ENCODE measurements around the gene KPTN. TPM values are rescaled to one million over a fixed set of nuclear protein-coding genes. Genes with fewer than 3 reads are reported as not detected.

The KPTN gene
- total and polyA plus RNA-seq, 2 donors (not counting 1 experiment from before 2014, with no cell fraction given) = 5.3 to 6.9 TPM

DNA sequence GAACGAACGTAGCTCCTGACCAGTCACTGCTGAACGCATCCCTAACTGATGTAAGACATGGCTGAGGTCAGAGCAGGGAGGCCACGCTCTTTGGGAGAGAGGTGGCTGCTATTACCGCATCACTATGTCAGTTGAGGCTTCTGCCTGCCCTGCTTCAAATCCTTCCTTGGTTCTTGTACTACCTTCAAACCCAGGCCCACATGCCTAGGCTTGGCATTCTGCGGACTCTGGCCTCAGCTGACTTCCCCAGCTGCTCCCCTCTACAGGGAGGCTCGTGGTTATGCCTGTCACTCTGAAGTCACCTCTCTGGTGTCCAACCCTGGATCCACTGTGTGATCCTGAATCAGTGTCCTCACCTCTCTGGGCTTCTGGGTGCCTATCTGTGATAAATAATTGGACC is 49.9 kb downstream of the KPTN start:
- Histone ChIP-seq H3K36me3 (ENCODE audit: control insufficient read depth, insufficient read depth, low read length) (no peaks in the 10 kb centered on the region), H3K4me3 (replicated peaks in 1 of 4; ENCODE audit: control extremely low read depth in 1 of 4, insufficient read depth in 1 of 4, low read depth in 3 of 4, low read length in 4 of 4) (no peak overlapping the region), H3K79me2 (ENCODE audit: control insufficient read depth, insufficient read depth, low read length) (no peaks in the 10 kb centered on the region), H4K20me1 (ENCODE audit: control insufficient read depth, extremely low read depth, insufficient read depth, low read length) (no peaks in the 10 kb centered on the region), H3K9me3 (ENCODE audit: control insufficient read depth, insufficient read depth, low read depth, low read length) (no peaks in the 10 kb centered on the region), H2AFZ (ENCODE audit: low read length) (no peak overlapping the region), H3K27ac (ENCODE audit: insufficient read depth, low read length) (no peak overlapping the region), H3K27me3 (ENCODE audit: control insufficient read depth, insufficient read depth, low read length) (peaks cover 2% of the 10 kb centered on the region), H3K4me1 (ENCODE audit: control insufficient read depth, extremely low read depth, insufficient read depth, low read length) (peaks cover 2% of the 10 kb centered on the region), H3K4me2 (ENCODE audit: extremely low read depth, insufficient read depth, low read length) (no peak overlapping the region), H3K9ac (ENCODE audit: insufficient read depth, low read length) (no peak overlapping the region)
- DNase-seq (ENCODE audit: low read depth in 2 of 2) = no peak
- TF ChIP-seq, protein P1, sequence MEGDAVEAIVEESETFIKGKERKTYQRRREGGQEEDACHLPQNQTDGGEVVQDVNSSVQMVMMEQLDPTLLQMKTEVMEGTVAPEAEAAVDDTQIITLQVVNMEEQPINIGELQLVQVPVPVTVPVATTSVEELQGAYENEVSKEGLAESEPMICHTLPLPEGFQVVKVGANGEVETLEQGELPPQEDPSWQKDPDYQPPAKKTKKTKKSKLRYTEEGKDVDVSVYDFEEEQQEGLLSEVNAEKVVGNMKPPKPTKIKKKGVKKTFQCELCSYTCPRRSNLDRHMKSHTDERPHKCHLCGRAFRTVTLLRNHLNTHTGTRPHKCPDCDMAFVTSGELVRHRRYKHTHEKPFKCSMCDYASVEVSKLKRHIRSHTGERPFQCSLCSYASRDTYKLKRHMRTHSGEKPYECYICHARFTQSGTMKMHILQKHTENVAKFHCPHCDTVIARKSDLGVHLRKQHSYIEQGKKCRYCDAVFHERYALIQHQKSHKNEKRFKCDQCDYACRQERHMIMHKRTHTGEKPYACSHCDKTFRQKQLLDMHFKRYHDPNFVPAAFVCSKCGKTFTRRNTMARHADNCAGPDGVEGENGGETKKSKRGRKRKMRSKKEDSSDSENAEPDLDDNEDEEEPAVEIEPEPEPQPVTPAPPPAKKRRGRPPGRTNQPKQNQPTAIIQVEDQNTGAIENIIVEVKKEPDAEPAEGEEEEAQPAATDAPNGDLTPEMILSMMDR (conservative IDR thresholded peaks at IDR 0.05 in 1 of 2, IDR thresholded peaks at IDR 0.05 in 1 of 2; ENCODE audit: low read depth in 1 of 2, low read length in 2 of 2) = no peak

DNA sequence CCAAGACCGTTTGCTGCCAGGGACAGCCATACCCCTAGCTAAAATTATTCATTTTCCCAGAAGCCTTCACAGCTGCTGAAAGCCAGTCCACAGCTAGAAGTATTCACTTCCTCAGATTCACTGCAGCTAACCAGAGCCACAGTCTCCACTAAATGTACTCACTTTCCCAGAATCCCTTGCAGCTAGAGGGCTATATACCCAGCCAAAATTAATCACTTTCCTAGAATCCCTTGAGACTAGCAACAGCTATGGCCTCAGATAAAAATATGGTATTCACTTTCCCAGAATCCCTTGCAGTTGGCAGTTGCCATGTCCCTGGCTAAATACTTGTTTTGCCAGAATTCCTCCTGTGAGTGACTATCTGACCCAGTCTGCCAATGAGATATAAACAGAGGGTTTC is 50.9 kb downstream of the KPTN start:
- no peaks in the 10 kb centered on the region for H4K20me1 ChIP-seq (ENCODE audit: control insufficient read depth, extremely low read depth, insufficient read depth, low read length)
- H3K9ac ChIP-seq (ENCODE audit: insufficient read depth, low read length) = no peak overlapping the region
- no peak overlapping the region for H3K27ac ChIP-seq (ENCODE audit: insufficient read depth, low read length)
- no peaks in the 10 kb centered on the region for H3K9me3 ChIP-seq (ENCODE audit: control insufficient read depth, insufficient read depth, low read depth, low read length)
- H2AFZ ChIP-seq (ENCODE audit: low read length) = no peak overlapping the region
- no peak for DNase-seq (ENCODE audit: low read depth in 2 of 2)
- peaks cover 7% of the 10 kb centered on the region for H3K4me1 ChIP-seq (ENCODE audit: control insufficient read depth, extremely low read depth, insufficient read depth, low read length)
- TF ChIP-seq, protein P1 (conservative IDR thresholded peaks at IDR 0.05 in 1 of 2, IDR thresholded peaks at IDR 0.05 in 1 of 2; ENCODE audit: low read depth in 1 of 2, low read length in 2 of 2) = no peak
- TF ChIP-seq EZH2 (IDR thresholded peaks at IDR 0.05; ENCODE audit: low read length, missing control alignments) = no peak
- no peaks in the 10 kb centered on the region for H3K79me2 ChIP-seq (ENCODE audit: control insufficient read depth, insufficient read depth, low read length)
- no peak overlapping the region for H3K4me2 ChIP-seq (ENCODE audit: extremely low read depth, insufficient read depth, low read length)
- no peaks in the 10 kb centered on the region for H3K36me3 ChIP-seq (ENCODE audit: control insufficient read depth, insufficient read depth, low read length)
- H3K4me3 ChIP-seq (replicated peaks in 1 of 4; ENCODE audit: control extremely low read depth in 1 of 4, insufficient read depth in 1 of 4, low read depth in 3 of 4, low read length in 4 of 4) = no peak overlapping the region
- peaks cover 2% of the 10 kb centered on the region for H3K27me3 ChIP-seq (ENCODE audit: control insufficient read depth, insufficient read depth, low read length)

DNA sequence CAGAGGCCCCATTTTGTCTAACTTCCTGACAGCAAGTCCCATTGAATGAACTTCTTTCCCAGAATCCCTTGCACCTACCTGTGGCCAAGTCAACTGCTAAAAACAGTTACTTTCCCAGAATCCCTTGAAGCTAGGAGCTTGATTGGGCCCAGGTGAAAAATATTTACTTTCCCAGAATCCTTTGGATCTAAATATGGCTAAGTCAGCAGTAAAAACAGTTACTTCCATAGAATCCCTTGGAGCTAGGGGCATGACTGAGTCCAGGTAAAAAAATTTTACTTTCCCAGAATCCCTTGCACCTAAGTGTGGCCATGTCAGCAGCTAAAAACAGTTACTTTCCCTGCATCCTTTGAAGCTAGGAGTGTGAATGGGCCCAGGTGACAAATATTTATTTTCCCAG is 51.5 kb downstream of the KPTN start:
- Histone ChIP-seq H3K4me2 (ENCODE audit: extremely low read depth, insufficient read depth, low read length) (no peak overlapping the region), H3K27ac (ENCODE audit: insufficient read depth, low read length) (no peak overlapping the region), H3K4me1 (ENCODE audit: control insufficient read depth, extremely low read depth, insufficient read depth, low read length) (peaks cover 11% of the 10 kb centered on the region), H3K9me3 (ENCODE audit: control insufficient read depth, insufficient read depth, low read depth, low read length) (no peaks in the 10 kb centered on the region), H3K27me3 (ENCODE audit: control insufficient read depth, insufficient read depth, low read length) (peaks cover 2% of the 10 kb centered on the region), H3K36me3 (ENCODE audit: control insufficient read depth, insufficient read depth, low read length) (no peaks in the 10 kb centered on the region), H3K9ac (ENCODE audit: insufficient read depth, low read length) (no peak overlapping the region), H3K4me3 (replicated peaks in 1 of 4; ENCODE audit: control extremely low read depth in 1 of 4, insufficient read depth in 1 of 4, low read depth in 3 of 4, low read length in 4 of 4) (no peak overlapping the region), H4K20me1 (ENCODE audit: control insufficient read depth, extremely low read depth, insufficient read depth, low read length) (no peaks in the 10 kb centered on the region), H3K79me2 (ENCODE audit: control insufficient read depth, insufficient read depth, low read length) (no peaks in the 10 kb centered on the region), H2AFZ (ENCODE audit: low read length) (no peak overlapping the region)
- TF ChIP-seq, protein P1 (conservative IDR thresholded peaks at IDR 0.05 in 1 of 2, IDR thresholded peaks at IDR 0.05 in 1 of 2; ENCODE audit: low read depth in 1 of 2, low read length in 2 of 2) = no peak
- no peak for TF ChIP-seq EZH2 (IDR thresholded peaks at IDR 0.05; ENCODE audit: low read length, missing control alignments)
- no peak for DNase-seq (ENCODE audit: low read depth in 2 of 2)

Measured in fibroblast of lung (primary cell).